Measurements from ENCODE around the gene RNF44. TPM values are rescaled to one million over a fixed set of nuclear protein-coding genes. Genes with fewer than 3 reads are reported as not detected.

RNF44 gene
- total and polyA plus RNA-seq, 2 donors (not counting 3 experiments of a cell fraction or from before 2014, with no cell fraction given), result 19.8 to 50.2 TPM

- POLR2A ChIA-PET, result no interaction called here
- Histone ChIP-seq H3K4me1 (ENCODE audit: control insufficient read depth, extremely low read depth, insufficient read depth, low read length) (no peaks in the 10 kb centered on the region), H2AFZ (ENCODE audit: low read depth, low read length) (no peak overlapping the region), H3K27me3 (ENCODE audit: control insufficient read depth in 2 of 2, insufficient read depth in 2 of 2, low read length in 2 of 2) (no peaks in the 10 kb centered on the region), H3K4me2 (ENCODE audit: insufficient read depth, low read length) (no peak overlapping the region), H3K9ac (replicated peaks; ENCODE audit: extremely low read depth, insufficient read depth, low read length) (no peak overlapping the region), H3K27ac (ENCODE audit: insufficient read depth, low read depth, low read length) (no peak overlapping the region), H4K20me1 (replicated peaks; ENCODE audit: control insufficient read depth, extremely low read depth, insufficient read depth, low read length) (no peaks in the 10 kb centered on the region), H3K36me3 (ENCODE audit: control insufficient read depth in 2 of 2, extremely low read depth in 1 of 2, insufficient read depth in 2 of 2, low read length in 2 of 2) (peaks cover 3 to 21% of the 10 kb centered on the region in 2 experiments), H3K4me3 (replicated peaks in 1 of 3; ENCODE audit: insufficient read depth in 1 of 3, low read depth in 1 of 3, low read length in 3 of 3) (no peak overlapping the region), H3K9me1 (replicated peaks; ENCODE audit: control insufficient read depth, extremely low read depth, insufficient read depth, low read length) (no peaks in the 10 kb centered on the region), H3K9me3 (replicated peaks; ENCODE audit: control insufficient read depth, insufficient read depth, low read length) (no peaks in the 10 kb centered on the region), H3K79me2 (ENCODE audit: control insufficient read depth, insufficient read depth, low read length) (no peaks in the 10 kb centered on the region)
- no peak for FAIRE-seq
- DNase-seq (ENCODE audit: low read depth, low spot score), result no peak
- no TSS peak for BruUV-seq (replicated peaks)
- TF ChIP-seq POLR2AphosphoS5 (IDR thresholded peaks at IDR 0.05; ENCODE audit: insufficient read depth, low read depth, low read length), result no peak
- intact Hi-C loops (cut with micrococcal nuclease), result no loop called here
- dilution Hi-C loops (cut with MboI; ENCODE audit: extremely low pct_ligation_motif_present, low sequenced_read_pairs), result no loop called here
- CTCF ChIA-PET, result interaction anchor here (1.2 kb wide), 1 partner anchor 11 kb away, joined by 3 read pairs; no protein-coding TSS in a partner anchor
These were observed 13.1 kb downstream of the RNF44 start for GRCh38 chr5:176524138-176524537.

- POLR2A ChIA-PET, result no interaction called here
- CTCF ChIA-PET, result no interaction called here
- BruUV-seq (replicated peaks), result no TSS peak
- no peak overlapping the region for H3K9ac ChIP-seq (replicated peaks; ENCODE audit: extremely low read depth, insufficient read depth, low read length)
- no peaks in the 10 kb centered on the region for H3K9me3 ChIP-seq (replicated peaks; ENCODE audit: control insufficient read depth, insufficient read depth, low read length)
- no peak overlapping the region for H3K27ac ChIP-seq (ENCODE audit: insufficient read depth, low read depth, low read length)
- dilution Hi-C loops (cut with MboI; ENCODE audit: extremely low pct_ligation_motif_present, low sequenced_read_pairs) (no loop called here), intact Hi-C loops (cut with micrococcal nuclease) (no loop called here)
- H2AFZ ChIP-seq (ENCODE audit: low read depth, low read length), result no peak overlapping the region
- no peak overlapping the region for H3K4me2 ChIP-seq (ENCODE audit: insufficient read depth, low read length)
- no peaks in the 10 kb centered on the region for H3K4me1 ChIP-seq (ENCODE audit: control insufficient read depth, extremely low read depth, insufficient read depth, low read length)
- H3K36me3 ChIP-seq (ENCODE audit: control insufficient read depth in 2 of 2, extremely low read depth in 1 of 2, insufficient read depth in 2 of 2, low read length in 2 of 2), result no peaks in the 10 kb centered on the region
- no peaks in the 10 kb centered on the region for H3K27me3 ChIP-seq (ENCODE audit: control insufficient read depth in 2 of 2, insufficient read depth in 2 of 2, low read length in 2 of 2)
- no peaks in the 10 kb centered on the region for H3K79me2 ChIP-seq (ENCODE audit: control insufficient read depth, insufficient read depth, low read length)
- TF ChIP-seq POLR2A (IDR thresholded peaks at IDR 0.05; ENCODE audit: low read depth, low read length), result no peak
- FAIRE-seq, result no peak
- no peaks in the 10 kb centered on the region for H3K9me1 ChIP-seq (replicated peaks; ENCODE audit: control insufficient read depth, extremely low read depth, insufficient read depth, low read length)
- no peak for DNase-seq (ENCODE audit: low read depth, low spot score)
- H3K4me3 ChIP-seq (replicated peaks in 1 of 3; ENCODE audit: insufficient read depth in 1 of 3, low read depth in 1 of 3, low read length in 3 of 3), result no peak overlapping the region
- no peaks in the 10 kb centered on the region for H4K20me1 ChIP-seq (replicated peaks; ENCODE audit: control insufficient read depth, extremely low read depth, insufficient read depth, low read length)
These were observed 15.4 kb downstream of the RNF44 start for GRCh38 chr5:176521699-176522263.
